Measurements from ENCODE around the gene MAGEC1. TPM values are rescaled to one million over a fixed set of nuclear protein-coding genes. Genes with fewer than 3 reads are reported as not detected.

Gene MAGEC1
- total RNA-seq, 4 donors from 2014 or later, result not detected

GRCh38 chrX:141928432-141928831, 24.7 kb downstream of the MAGEC1 start:
- Histone ChIP-seq H3K4me3 (no peak overlapping the region), H3K27me3 (no peaks in the 10 kb centered on the region), H3K36me3 (no peaks in the 10 kb centered on the region), H3K9me3 (no peaks in the 10 kb centered on the region), H3K4me1 (no peaks in the 10 kb centered on the region), H3K27ac (no peak overlapping the region)
- in situ Hi-C loops (cut with MboI; ENCODE audit: low sequenced_read_pairs in 4 of 4), result no loop called here
- DNase-seq (no peak), ATAC-seq (no peak)
- intact Hi-C loops (cut with DNase I; ENCODE audit: low total_unique reads), result no loop called here
- TF ChIP-seq POLR2A (IDR thresholded peaks at IDR 0.05), result no peak
- no peak for TF ChIP-seq CTCF (IDR thresholded peaks at IDR 0.05 in 4 of 5, conservative IDR thresholded peaks at IDR 0.05 in 1 of 5)

DNA sequence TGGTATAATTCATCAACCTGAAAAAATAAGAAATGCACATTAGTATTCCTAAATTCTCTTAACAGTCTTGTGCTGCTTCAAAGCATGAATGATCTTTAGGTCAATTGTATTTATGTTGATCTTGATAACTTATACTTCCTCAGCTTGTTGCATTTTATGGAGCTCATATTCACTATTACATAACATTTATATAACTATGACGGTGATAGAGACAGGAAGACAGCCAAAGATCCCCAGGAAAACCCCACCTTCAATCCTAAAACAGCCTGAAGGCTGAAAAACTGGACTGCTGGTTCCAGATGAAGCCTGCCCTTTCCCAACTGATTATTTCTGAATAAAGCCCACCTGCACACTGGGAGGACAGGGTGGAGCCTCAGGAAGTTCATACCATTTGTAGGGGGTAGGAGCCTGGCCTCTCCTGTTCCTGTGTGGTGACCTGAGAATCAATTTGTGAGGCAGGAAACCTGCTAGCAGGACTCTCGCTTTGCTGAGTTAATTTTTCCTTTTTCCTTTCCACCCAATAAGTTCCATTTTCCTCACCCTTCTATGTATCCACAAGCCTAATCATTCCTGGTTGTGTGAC, 30.5 kb downstream of the MAGEC1 start:
- ATAC-seq, result no peak
- H3K27me3 ChIP-seq, result no peaks in the 10 kb centered on the region
- no peaks in the 10 kb centered on the region for H3K4me1 ChIP-seq
- intact Hi-C loops (cut with DNase I; ENCODE audit: low total_unique reads), result no loop called here
- no peaks in the 10 kb centered on the region for H3K36me3 ChIP-seq
- H3K4me3 ChIP-seq, result no peak overlapping the region
- TF ChIP-seq POLR2A (IDR thresholded peaks at IDR 0.05), result no peak
- TF ChIP-seq CTCF (IDR thresholded peaks at IDR 0.05 in 4 of 5, conservative IDR thresholded peaks at IDR 0.05 in 1 of 5), result no peak
- no peak for DNase-seq
- no peak overlapping the region for H3K27ac ChIP-seq
- in situ Hi-C loops (cut with MboI; ENCODE audit: low sequenced_read_pairs in 4 of 4), result no loop called here
- no peaks in the 10 kb centered on the region for H3K9me3 ChIP-seq

DNA sequence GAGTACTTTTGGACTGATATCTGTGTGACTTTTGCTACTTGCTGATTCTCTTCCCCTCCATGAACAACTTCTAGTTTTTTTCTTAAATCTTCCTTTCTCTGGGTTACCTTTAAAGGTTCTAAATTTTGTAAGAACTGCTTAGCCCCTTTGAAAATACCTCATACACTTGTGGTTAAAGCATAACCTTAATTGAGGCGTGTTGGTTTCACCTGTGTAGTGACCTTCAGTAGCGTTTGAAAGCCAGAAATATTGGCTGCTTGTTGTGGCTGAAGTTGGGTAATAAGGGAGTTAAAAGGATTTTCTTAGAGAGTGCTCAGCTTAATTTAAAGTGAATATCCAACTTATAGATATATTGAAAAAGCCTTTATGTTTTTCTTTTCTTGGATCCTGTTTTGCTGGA, 32.0 kb downstream of the MAGEC1 start:
- in situ Hi-C loops (cut with MboI; ENCODE audit: low sequenced_read_pairs in 4 of 4) (no loop called here), intact Hi-C loops (cut with DNase I; ENCODE audit: low total_unique reads) (no loop called here)
- Histone ChIP-seq H3K27ac (no peak overlapping the region), H3K36me3 (no peaks in the 10 kb centered on the region), H3K4me3 (no peak overlapping the region), H3K27me3 (no peaks in the 10 kb centered on the region), H3K4me1 (no peaks in the 10 kb centered on the region), H3K9me3 (no peaks in the 10 kb centered on the region)
- TF ChIP-seq POLR2A (IDR thresholded peaks at IDR 0.05), result no peak
- TF ChIP-seq CTCF (IDR thresholded peaks at IDR 0.05 in 4 of 5, conservative IDR thresholded peaks at IDR 0.05 in 1 of 5), result no peak
- ATAC-seq (no peak), DNase-seq (no peak)

DNA sequence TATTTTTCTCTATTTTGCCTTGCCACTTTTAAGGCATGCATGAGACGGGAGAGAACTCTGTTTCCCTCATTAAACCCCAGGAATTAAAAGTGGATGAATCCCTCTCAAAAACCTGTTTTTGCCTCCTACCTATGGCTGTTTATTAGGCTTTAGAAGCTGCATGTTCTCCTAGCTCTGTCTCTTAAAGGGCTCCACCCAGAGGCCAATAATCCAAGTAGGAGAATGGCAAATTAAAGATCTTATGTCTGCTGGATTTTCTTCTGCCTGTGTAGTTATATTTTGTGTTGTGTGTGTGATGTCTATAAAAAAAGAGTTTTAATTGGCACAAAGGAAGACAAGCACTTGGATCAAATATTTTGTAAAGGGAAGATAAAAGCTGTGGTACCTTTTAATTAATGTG, 32.4 kb downstream of the MAGEC1 start:
- H3K36me3 ChIP-seq, result no peaks in the 10 kb centered on the region
- no peak overlapping the region for H3K27ac ChIP-seq
- TF ChIP-seq CTCF (IDR thresholded peaks at IDR 0.05 in 4 of 5, conservative IDR thresholded peaks at IDR 0.05 in 1 of 5) (no peak), POLR2A (IDR thresholded peaks at IDR 0.05) (no peak)
- no peaks in the 10 kb centered on the region for H3K27me3 ChIP-seq
- ATAC-seq, result no peak
- no peak for DNase-seq
- in situ Hi-C loops (cut with MboI; ENCODE audit: low sequenced_read_pairs in 4 of 4), result no loop called here
- H3K4me1 ChIP-seq, result no peaks in the 10 kb centered on the region
- H3K4me3 ChIP-seq, result no peak overlapping the region
- no peaks in the 10 kb centered on the region for H3K9me3 ChIP-seq
- intact Hi-C loops (cut with DNase I; ENCODE audit: low total_unique reads), result no loop called here

- ATAC-seq, result no peak
- Histone ChIP-seq H3K36me3 (no peaks in the 10 kb centered on the region), H3K9me3 (no peaks in the 10 kb centered on the region), H3K4me1 (no peaks in the 10 kb centered on the region), H3K27me3 (no peaks in the 10 kb centered on the region), H3K4me3 (no peak overlapping the region), H3K27ac (no peak overlapping the region)
- no peak for TF ChIP-seq CTCF (IDR thresholded peaks at IDR 0.05 in 4 of 5, conservative IDR thresholded peaks at IDR 0.05 in 1 of 5)
- TF ChIP-seq POLR2A (IDR thresholded peaks at IDR 0.05), result no peak
- in situ Hi-C loops (cut with MboI; ENCODE audit: low sequenced_read_pairs in 4 of 4) (no loop called here), intact Hi-C loops (cut with DNase I; ENCODE audit: low total_unique reads) (no loop called here)
- DNase-seq, result no peak
Measured at GRCh38 chrX:141941234-141941633, 37.5 kb downstream of the MAGEC1 start.

Measured in gastrocnemius medialis (tissue), 4 donors.